OCI-LY1 (cell line): ENCODE measurements around the gene PER1.

Source experiments
- H2AFZ ChIP-seq: fragments of 200-600 bp; sonication (generic), shearing (Covaris generic); 2 replicates; pipeline ENCODE4 v1.6.0; 2014; ENCODE audit warnings: antibody characterized with exemption, mild to moderate bottlenecking, low read length
- H3F3A ChIP-seq: fragments of 200-600 bp; sonication (generic), shearing (Covaris generic); 2 replicates; pipeline ENCODE4 v1.6.0; 2014; ENCODE audit warnings: mild to moderate bottlenecking, antibody characterized with exemption, low read length, moderate library complexity; ENCODE audit not compliant: insufficient read depth
- H3K27ac ChIP-seq: fragments of 200-600 bp; sonication (generic); 2 replicates; pipeline ENCODE4 v1.5.1; 2014; ENCODE audit warnings: low read length, mixed run types, mild to moderate bottlenecking, low read depth; ENCODE audit not compliant: poor library complexity, severe bottlenecking
- H3K27me3 ChIP-seq: fragments of 200-600 bp; sonication (generic); 2 replicates; pipeline ENCODE4 v1.6.0; 2014; ENCODE audit warnings: antibody characterized with exemption, mild to moderate bottlenecking, low read length, moderate library complexity; ENCODE audit not compliant: insufficient read depth
- H3K36me3 ChIP-seq: fragments of 200-600 bp; sonication (generic); 2 replicates; pipeline ENCODE4 v1.6.1; 2014; ENCODE audit warnings: mild to moderate bottlenecking, antibody characterized with exemption, low read length, moderate library complexity, mixed read lengths; ENCODE audit not compliant: insufficient read depth
- H3K4me1 ChIP-seq: fragments of 200-600 bp; sonication (generic); 2 replicates; pipeline ENCODE4 v1.5.1; 2014; ENCODE audit warnings: mild to moderate bottlenecking, low read length, moderate library complexity; ENCODE audit not compliant: insufficient read depth, severe bottlenecking
- H3K4me2 ChIP-seq: fragments of 200-600 bp; sonication (generic), shearing (Covaris generic); 2 replicates; pipeline ENCODE4 v1.6.1; 2014; ENCODE audit warnings: low read length
- H3K4me3 ChIP-seq: fragments of 200-600 bp; sonication (generic); 2 replicates; pipeline ENCODE4 v1.5.1; 2014; ENCODE audit warnings: low read length, low read depth, mild to moderate bottlenecking, mixed read lengths; ENCODE audit not compliant: poor library complexity, severe bottlenecking
- H3K79me2 ChIP-seq: fragments of 200-600 bp; shearing (Covaris generic); 2 replicates; pipeline ENCODE4 v1.6.1; 2016; ENCODE audit warnings: mixed run types, low read length, mixed read lengths; ENCODE audit not compliant: insufficient read depth
- H3K9ac ChIP-seq: fragments of 200-600 bp; sonication (generic), shearing (Covaris generic); 2 replicates; pipeline ENCODE4 v1.6.1; 2014; ENCODE audit warnings: mild to moderate bottlenecking, low read length, mixed read lengths
- H3K9me2 ChIP-seq: fragments of 200-600 bp; sonication (generic), shearing (Covaris generic); 2 replicates; pipeline ENCODE4 v1.6.1; 2014; ENCODE audit warnings: low read depth, mild to moderate bottlenecking, low read length, mixed read lengths
- H3K9me3 ChIP-seq: fragments of 200-600 bp; shearing (Covaris generic); 2 replicates; pipeline ENCODE4 v1.6.1; 2014; ENCODE audit warnings: low read length, mixed read lengths
- H4K20me1 ChIP-seq: fragments of 200-600 bp; sonication (generic), shearing (Covaris generic); 2 replicates; pipeline ENCODE4 v1.6.0; 2016; ENCODE audit warnings: mild to moderate bottlenecking, low read length; ENCODE audit not compliant: insufficient read depth
- EZH2 ChIP-seq: fragments of 200-600 bp; sonication (generic), shearing (Covaris generic); IDR thresholded peaks from 2 replicates; pipeline ENCODE4 v1.8.0; 2017; ENCODE audit warnings: borderline replicate concordance, mixed run types, mild to moderate bottlenecking, antibody characterized with exemption, low read length, moderate library complexity, mixed read lengths
- TF ChIP-seq, protein P1 (sequence below): fragments of 200-600 bp; sonication (generic), shearing (Covaris generic); IDR thresholded peaks from 2 replicates; pipeline ENCODE4 v1.5.1; 2017; ENCODE audit warnings: mild to moderate bottlenecking, antibody characterized with exemption, low read length, moderate library complexity, mixed read lengths

Gene PER1

GRCh38 chr17:8101721-8102120 lies 50.5 kb downstream of the PER1 start:
- H3K27ac ChIP-seq = no peak overlapping the region
- no peak overlapping the region for H3K9ac ChIP-seq
- TF ChIP-seq EZH2 = no peak
- TF ChIP-seq, protein P1, sequence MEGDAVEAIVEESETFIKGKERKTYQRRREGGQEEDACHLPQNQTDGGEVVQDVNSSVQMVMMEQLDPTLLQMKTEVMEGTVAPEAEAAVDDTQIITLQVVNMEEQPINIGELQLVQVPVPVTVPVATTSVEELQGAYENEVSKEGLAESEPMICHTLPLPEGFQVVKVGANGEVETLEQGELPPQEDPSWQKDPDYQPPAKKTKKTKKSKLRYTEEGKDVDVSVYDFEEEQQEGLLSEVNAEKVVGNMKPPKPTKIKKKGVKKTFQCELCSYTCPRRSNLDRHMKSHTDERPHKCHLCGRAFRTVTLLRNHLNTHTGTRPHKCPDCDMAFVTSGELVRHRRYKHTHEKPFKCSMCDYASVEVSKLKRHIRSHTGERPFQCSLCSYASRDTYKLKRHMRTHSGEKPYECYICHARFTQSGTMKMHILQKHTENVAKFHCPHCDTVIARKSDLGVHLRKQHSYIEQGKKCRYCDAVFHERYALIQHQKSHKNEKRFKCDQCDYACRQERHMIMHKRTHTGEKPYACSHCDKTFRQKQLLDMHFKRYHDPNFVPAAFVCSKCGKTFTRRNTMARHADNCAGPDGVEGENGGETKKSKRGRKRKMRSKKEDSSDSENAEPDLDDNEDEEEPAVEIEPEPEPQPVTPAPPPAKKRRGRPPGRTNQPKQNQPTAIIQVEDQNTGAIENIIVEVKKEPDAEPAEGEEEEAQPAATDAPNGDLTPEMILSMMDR = no peak
- no peak overlapping the region for H2AFZ ChIP-seq
- no peaks in the 10 kb centered on the region for H3K79me2 ChIP-seq
- no peaks in the 10 kb centered on the region for H4K20me1 ChIP-seq
- no peaks in the 10 kb centered on the region for H3K27me3 ChIP-seq
- H3F3A ChIP-seq = no peaks in the 10 kb centered on the region
- no peak overlapping the region for H3K4me2 ChIP-seq
- no peaks in the 10 kb centered on the region for H3K36me3 ChIP-seq
- H3K9me3 ChIP-seq = no peaks in the 10 kb centered on the region
- no peaks in the 10 kb centered on the region for H3K4me1 ChIP-seq
- H3K9me2 ChIP-seq = no peaks in the 10 kb centered on the region
- no peak overlapping the region for H3K4me3 ChIP-seq

GRCh38 chr17:8100763-8101162 lies 51.4 kb downstream of the PER1 start:
- no peak overlapping the region for H3K9ac ChIP-seq
- no peaks in the 10 kb centered on the region for H4K20me1 ChIP-seq
- no peak overlapping the region for H3K4me3 ChIP-seq
- H2AFZ ChIP-seq = no peak overlapping the region
- TF ChIP-seq EZH2 = no peak
- TF ChIP-seq, protein P1 = no peak
- no peak overlapping the region for H3K4me2 ChIP-seq
- no peaks in the 10 kb centered on the region for H3F3A ChIP-seq
- H3K4me1 ChIP-seq = no peaks in the 10 kb centered on the region
- no peak overlapping the region for H3K27ac ChIP-seq
- H3K79me2 ChIP-seq = no peaks in the 10 kb centered on the region
- 0 out of 2 replicates have a peak, but pooled peaks cover under 1% of the 10 kb centered on the region for H3K27me3 ChIP-seq
- no peaks in the 10 kb centered on the region for H3K36me3 ChIP-seq
- H3K9me2 ChIP-seq = no peaks in the 10 kb centered on the region
- no peaks in the 10 kb centered on the region for H3K9me3 ChIP-seq

- Histone ChIP-seq H3F3A (no peaks in the 10 kb centered on the region), H3K79me2 (no peaks in the 10 kb centered on the region), H3K9ac (no peak overlapping the region), H3K27ac (no peak overlapping the region), H3K4me1 (no peaks in the 10 kb centered on the region), H3K9me3 (no peaks in the 10 kb centered on the region), H3K27me3 (peaks cover 7% of the 10 kb centered on the region; the same call in 1 of the 2 replicates), H4K20me1 (no peaks in the 10 kb centered on the region), H2AFZ (no peak overlapping the region), H3K9me2 (no peaks in the 10 kb centered on the region), H3K4me2 (no peak overlapping the region), H3K4me3 (no peak overlapping the region), H3K36me3 (no peaks in the 10 kb centered on the region)
- TF ChIP-seq, protein P1 = no peak
- no peak for TF ChIP-seq EZH2
Observed at GRCh38 chr17:8100111-8100510, 52.1 kb downstream of the PER1 start.
